DOHH2 (cell line): ENCODE data around the gene TBC1D22A.

Source experiments
- CTCF ChIP-seq: fragments of 200-600 bp; sonication (generic); IDR thresholded peaks from one replicate; pipeline ENCODE4 v1.5.1; 2014; ENCODE audit warnings: antibody characterized with exemption, mild to moderate bottlenecking, low read depth, low read length; ENCODE audit not compliant: poor library complexity, severe bottlenecking
- EZH2phosphoT487 ChIP-seq: fragments of 200-600 bp; sonication (generic); IDR thresholded peaks from 2 replicates; pipeline ENCODE4 v1.6.1; 2017; ENCODE audit warnings: borderline replicate concordance, mild to moderate bottlenecking, antibody characterized with exemption, low read length, moderate library complexity, mixed read lengths

DNA sequence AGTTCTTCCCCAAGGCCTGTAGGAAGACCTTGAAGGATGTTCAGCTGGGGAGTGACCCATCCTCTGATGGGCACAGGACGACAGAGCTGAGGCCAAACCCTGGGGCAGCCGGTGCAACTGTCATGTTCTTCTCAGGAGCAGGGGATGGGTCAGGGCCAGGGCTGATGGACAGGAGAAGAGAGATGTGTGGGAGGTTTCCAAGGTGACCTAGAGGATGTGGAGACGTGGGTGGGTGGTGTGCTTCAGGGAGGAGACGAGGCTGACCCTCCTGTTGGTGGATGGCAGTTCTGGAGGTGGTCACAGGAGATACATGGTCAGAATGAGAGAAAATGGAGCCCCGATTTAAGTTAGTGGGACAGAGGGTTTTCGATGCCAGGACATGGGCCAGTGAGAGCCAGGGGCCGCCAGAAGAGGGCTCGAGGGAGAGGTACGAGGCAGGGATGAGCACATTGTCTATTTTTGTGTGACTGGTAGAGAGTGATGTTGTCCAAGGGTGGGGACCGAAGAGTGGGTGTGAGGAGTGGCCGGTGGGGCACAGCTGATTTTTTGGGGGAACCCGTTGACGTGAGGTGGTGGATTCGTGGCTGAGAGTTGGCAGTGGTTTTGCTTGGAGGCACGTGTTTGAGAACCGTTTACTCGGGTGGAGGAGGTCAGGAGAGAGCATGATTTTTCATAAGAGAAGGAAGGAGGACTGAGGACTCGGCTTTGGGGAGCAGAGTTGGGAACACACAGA is 14.6 kb downstream of the TBC1D22A start:
- TF ChIP-seq CTCF (peak; percentile 11), EZH2phosphoT487 (no peak)
